Activated gamma-delta T cell (primary cell): Measurements from ENCODE around the gene LRMDA.
"Not testable (repeated sequence)": the region's sequence is repeated elsewhere in the genome, so short reads cannot be mapped to it uniquely, and the experiment has no call there.

Experiments
- DNase-seq: peaks from one replicate; lab custom pipeline; 2025; lab: John Stamatoyannopoulos, UW

The LRMDA gene

DNA sequence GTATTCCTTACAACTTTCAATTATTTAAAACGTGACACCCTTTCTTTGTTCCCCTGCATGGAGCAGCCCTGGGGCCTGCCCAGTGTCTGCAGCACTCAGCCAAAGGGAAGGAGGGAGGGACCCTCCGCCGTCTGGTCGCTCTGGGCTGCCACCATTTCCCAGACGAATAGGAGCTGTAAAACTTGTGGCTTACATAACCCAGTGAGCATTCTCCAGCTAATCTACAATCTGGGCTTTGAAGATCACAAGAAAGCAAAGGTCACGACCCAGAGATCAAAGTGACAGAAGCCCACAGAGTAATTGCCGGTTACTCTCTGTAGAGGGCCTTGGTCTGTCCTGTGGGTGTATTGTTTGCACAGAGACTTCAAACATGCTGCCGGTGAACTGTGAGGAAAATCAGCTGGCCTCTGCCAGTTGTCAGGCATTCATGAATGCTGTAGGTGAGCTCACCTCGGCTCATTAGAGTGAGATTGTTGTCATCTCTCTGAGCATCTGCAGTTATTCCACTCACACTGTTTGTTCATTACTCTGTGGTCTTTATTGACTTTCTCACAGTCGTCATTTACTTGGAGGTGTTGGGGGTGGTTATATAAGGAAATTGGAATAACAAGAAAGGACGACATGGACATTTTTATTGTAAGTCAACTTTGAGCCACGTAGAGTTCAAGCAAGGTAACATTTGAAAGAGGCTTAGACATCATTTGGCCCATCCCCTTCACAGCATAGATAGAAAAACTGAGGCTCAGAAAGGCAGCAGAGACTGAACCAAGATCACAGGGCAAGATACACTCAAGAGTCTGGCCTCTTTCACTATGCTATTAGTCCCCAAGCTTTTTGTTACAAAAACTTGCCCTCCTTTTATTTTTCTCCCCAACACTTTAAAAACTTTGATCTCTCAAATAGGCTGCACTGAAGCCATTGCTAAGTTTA, 619.8 kb downstream of the LRMDA start:
- DNase-seq: no peak

DNA sequence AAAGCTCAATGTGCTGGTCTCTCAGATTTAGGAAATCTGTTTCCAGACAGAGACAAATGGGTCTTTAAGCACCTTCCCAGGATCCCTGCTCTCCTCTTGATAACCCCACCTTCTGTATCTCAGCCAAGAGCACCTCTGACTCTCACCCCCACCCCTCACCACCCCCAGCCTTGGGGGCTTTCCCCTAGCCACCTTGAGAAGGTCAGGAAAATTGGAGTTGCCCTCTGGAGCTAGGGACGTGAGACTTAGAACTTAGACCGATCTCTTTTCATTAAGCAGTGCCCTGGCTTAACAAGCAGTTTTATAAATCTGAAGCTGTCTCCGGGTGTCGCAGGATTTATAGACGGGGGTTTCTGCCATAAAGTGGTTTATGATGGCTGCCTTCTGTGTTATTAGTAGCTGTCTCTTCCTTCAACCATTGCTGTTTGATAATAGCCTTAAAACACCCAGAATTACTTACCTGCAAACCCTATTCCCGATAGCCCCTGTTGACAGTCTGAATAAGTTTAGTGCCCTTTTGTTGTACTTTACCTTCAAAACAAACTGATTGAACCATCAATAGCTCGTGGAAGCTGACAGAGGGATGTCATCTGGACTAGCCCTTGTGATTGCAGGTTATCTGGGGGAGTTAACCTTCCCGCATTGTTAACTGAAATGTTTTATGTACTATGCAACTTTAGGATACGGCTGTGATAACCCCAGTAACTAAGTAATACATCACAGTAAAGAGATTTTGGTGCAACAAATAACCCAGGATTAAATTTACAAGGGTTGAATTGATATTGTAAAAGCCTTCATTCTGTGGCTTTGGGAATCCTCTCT, 621.5 kb downstream of the LRMDA start:
- DNase-seq: no peak

DNA sequence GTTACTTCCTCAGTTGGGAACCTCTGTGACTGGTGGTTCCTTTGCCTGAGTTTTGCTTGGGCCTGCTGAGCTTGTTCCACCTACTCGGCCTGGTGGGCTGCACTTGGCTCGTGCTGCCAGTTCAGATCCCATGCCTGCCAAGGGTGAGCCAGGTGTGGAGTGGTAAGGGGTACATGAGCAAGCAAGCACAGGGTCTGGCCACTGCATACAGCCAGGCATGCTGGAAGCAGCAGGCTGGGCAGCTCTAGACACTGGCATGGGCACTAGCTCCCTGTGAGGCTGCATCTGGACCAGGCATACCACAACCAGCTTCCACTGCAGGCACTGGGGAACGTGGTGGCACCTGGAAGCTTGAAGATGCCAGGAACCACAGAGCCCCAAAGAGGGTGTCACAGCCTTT, 624.0 kb downstream of the LRMDA start:
- DNase-seq: no peak

DNA sequence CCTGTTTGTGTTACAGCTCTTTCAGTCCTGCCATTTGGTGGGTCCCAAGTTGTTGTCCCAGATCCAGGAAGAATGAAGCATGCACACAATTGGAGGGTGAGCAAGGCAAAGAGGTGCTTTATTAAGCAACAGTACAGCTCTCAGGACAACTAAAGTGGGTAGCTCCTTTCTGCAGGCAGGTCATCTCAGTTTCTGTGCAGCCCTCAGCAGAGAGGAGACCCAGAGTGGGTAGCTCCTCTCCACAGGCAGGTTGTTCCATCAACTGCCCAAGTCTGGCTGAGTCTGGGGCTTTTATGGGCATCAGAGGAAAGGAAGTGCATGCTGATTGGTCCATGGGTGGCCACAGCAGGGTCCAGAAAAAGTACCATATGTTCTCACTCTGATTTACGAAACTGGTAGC, 624.5 kb downstream of the LRMDA start:
- no peak for DNase-seq

DNA sequence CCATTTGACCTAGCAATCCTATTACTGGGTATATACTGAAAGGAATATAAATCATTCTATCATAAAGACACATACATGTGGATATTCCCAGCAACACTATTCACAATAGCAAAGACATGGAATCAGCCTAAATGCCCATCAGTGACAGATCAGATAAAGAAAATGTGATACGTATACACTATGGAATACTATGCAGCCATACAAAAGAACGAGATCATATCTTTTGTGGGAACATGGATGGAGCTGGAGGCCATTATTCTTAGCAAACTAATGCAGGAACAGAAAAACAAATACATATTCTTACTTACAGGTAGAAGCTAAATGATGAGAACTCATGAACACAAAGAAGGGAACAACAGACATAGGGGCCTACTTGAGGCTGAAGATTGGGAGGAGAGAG, 629.6 kb downstream of the LRMDA start:
- not testable (repeated sequence) for DNase-seq

DNA sequence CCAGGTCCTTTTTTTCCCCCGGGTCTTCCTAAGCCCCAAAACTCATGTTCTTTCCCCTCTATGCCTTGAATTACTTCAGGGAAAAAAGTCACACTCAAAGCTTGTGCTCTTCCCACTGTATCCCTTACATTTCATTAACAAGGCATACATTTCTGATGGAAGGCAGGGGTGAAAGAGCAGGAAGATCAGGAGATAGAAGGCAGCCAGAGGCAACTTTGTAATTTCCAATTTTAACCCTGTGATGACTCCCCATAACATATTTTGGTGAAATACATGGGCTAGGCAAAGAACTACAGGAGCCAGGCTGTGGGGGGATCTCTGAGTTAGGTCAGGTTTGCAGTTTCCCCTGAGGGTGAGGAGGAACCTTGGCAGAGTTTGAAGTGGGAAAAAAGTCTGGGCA, 635.0 kb downstream of the LRMDA start:
- DNase-seq: no peak

DNA sequence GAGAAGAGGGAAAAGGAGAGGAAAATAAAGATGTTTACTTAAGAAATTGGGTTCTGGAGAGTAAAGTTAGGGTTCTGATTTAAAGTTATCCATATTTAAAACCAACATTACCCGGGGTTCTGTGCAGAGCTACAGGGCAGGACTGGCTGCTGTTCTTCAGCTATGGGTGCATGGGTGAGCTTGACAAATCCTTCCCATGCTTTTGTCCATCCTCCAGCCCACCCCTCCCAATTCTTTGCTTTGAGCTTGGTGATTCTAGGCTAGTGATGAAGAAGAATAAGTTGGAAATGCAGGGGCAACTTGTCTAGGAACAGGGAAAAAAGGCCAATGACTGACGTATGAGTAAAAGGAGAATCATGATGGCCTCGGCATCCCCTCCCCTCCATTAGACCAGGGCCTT, 636.0 kb downstream of the LRMDA start:
- DNase-seq: no peak

DNA sequence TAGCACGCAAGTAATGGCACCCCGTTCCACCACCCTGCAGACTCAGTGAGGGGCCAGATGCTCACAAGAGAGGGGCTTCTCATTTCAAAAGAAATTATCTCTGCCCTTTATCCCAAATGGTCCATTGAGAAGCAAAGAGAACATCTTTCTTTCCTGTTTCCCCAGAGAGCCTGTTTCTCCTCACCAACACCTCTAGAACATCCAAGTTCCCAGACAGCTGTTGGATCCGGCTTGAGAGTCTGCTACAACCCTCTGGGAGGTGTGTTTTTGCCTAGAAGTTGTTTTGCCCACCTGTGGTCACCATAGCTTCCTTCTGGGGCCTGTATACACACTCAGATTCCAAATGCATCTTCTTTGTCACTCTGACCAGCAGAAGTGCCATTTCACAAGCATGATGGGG, 637.4 kb downstream of the LRMDA start:
- no peak for DNase-seq

DNA sequence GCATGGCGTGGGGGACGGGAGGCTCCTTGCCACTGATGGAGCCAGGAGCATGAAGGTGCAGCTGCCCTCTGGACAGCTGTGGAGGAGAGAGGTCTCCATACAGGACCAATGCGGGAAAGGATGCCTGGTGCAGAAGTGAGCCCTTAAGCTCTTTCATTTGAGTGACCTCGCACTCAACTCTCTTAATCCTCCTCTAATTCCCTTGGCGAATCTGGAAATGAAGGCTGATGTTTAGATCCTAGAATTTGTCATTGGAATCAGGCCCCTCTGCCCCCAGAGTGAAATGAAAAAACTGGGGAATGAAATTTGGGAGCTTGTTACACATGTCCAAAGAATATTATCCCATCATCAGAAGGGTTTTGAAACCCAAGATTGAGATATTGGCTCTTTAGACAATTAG, 639.5 kb downstream of the LRMDA start:
- no peak for DNase-seq

DNA sequence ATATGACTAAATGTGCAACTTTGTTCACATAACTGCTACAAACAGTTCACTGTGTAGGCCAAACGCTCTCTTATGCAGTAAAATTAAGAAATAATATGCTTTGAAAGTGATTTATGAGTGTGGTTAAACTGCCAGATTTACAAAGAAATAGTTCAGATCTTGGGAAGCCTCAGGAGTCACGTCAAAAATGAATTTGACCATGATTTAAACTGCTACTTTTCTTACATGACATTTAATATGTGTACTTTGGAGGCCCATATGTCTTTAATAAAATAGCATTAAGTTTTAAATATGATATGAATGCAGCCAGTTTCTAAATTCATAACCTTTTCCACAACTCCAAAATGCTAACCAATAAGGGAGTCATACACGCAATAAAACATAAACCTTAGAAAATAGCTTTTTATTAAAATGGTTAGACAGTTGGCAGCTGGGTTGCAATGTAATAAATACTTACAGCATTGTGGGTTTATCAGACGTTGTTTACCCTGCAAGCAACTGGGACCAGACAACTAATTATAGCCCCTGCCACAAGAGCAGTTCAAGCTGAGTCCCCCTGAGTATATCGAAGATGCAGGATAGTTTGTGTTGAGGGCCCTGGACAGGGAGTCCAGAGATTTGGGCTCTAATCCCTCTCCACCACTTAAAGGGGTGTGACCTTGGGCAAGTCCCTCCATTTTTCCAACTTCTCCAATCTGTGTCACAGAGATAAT, 640.4 kb downstream of the LRMDA start:
- DNase-seq: no peak

DNA sequence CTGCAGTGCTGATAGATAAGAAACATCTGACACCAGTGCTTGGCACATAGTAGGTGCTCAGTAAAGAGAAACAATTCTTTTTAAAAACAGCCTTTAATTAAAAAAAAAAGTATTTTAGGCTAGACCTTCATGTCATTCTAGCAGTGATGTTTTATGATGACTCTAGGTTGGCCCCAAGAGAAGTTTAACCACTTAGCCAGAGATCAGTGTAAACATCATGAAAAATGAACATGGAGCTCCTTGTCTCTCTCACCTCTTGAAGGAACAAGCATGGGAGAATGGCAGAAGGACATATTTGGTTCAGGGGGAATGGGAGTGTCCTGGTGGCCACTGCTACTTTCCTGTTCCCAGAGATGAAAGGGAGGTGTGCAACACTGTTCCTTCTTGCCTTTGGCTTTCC, 641.0 kb downstream of the LRMDA start:
- DNase-seq: no peak

DNA sequence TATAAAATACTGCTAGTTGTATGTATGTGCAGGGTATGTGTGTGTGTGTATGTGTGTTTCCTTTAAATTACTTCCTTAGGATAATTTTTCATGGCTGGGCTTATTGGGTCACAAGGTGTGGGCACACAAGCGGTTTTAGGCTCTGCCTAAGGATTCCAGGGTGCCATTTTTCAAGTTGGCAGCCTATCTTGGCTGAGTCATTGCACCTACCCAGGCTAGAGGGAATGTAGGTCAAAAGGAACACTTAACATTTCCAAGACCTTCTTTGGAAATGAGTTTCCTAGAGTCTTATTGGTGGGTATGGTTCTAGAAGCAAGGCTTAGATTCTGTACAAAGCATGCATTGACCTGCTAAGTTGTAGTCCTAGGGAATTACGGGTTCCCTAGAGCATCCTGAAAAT, 642.1 kb downstream of the LRMDA start:
- DNase-seq: no peak

DNA sequence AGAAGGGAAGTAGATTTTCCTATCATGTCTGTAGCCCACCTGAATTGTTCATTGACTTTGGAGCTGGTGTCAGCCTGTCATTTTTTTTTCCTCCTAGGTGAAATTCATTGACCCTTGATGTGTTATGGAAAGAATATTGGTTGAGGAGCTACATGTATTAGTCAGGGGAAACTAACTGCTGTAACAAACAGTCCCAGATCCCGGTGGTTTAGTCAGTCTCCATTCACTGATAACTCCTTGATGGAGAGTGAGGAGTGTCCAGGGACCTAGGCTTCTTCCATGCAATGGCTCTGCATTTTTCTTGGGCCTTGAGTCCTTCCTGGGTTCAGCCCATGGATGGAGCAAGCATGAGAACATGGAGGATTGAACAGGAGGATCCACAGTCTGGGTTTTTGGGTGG, 643.2 kb downstream of the LRMDA start:
- DNase-seq: no peak

DNA sequence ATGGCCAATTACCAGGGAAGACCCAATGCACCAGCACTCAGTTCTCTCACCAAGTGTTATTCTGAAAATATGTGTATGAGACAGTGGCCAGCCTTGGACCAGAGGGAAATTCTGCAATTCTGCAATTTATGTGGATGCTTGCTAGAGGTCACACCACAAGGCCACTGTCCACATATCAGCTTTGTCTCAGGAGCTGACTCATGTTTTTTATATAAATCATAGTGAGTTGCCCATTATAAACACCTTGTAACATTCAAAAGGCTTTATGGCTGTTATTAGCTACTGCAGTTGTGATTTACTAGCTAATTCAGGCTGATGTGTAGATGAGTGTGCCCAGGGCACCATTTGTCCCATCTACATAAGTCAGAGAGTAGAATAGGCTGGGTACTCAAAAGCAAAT, 649.0 kb downstream of the LRMDA start:
- no peak for DNase-seq

DNA sequence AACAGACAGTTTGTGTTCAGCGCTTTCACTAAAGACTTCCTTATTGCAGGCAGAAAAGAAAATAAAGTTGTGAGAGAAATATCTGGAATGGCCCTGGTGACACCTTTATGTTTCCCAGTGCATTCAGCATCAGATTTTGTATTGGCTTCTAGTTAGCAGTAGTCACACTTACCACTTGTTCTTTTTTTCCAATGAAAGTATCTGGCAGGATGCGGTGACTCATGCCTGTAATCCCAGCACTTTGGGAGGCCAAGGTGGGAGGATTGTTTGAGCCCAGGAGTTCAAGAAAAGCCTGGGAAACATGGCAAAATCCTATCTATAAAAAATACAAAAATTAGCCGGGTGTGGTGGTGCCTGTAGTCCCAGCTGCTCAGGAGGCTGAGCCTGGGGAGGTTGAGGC, 649.6 kb downstream of the LRMDA start:
- DNase-seq: no peak

DNA sequence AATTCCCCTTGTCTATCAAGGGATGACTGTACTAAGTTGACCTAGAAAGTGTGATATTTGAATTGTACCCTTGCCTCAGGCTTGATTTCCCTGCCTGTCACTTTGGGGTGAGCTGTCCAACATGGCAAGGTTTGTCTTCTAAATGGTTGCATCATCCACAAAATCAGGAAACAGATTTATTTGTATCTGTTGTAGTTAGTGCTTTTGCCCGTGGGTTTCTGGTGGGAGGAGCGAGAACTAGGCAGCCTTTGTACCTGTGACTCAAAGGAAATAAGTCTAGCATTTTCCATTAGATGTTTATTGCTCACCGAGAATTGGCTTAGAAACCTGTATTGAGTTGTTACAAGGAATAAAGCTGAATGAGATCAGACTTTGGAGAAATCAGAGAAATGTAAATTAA, 650.8 kb downstream of the LRMDA start:
- DNase-seq: no peak

DNA sequence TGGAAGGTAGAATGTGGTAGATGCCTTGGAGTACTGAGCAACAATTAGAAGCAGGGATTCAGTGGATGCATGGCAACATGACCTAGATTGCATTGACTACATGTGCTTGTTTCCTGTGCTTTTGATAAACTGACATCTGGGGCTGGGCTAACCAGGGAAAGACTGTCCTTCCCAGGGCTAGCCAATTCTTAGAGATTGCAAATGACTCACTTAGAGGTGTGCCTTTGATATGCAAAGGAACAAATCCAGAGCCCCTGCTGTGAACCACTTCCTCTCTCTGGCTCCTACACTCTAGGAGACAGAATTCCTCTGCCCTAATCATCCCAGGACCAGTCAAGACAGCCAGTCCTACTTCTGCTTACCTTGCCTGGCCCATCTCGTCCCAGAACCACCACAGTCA, 651.5 kb downstream of the LRMDA start:
- no peak for DNase-seq

DNA sequence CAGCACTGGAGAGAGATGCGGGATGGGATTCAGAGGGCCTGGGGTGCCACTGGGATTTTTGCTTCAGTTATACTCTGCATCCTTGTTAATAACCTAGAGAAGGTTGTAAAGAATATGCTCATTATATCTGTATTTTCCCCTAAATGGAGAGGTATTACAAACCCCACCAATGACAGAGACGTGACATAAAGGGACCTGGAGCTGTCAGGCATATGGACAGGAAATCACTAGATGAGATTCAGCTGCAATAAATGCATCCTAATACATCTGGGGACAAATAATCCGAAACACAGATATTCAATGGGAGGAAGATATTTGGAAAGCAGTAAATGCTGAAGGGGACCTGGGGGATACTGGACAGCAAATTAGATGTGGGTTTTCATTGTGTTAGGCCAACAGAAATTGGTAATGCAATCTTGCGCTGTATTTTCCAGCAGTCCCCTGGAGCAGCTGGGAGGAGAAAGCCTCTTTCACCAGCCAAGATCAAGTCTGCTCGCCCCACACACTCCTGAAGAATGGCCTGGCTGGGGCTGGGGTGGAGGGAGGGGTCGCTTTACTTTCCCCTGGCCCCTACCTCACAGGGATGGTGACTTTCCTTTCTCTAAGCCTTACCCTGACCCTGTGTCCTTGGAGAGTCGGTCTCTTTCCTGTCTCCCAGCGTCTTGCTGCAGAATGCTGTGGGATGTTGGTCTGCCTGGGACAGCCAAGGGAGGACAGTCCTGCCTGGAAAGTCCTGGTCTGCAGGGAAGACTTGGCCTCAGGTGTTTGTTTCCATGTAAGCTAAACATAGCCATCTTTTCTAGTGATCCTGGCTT, 653.8 kb downstream of the LRMDA start:
- no peak for DNase-seq

DNA sequence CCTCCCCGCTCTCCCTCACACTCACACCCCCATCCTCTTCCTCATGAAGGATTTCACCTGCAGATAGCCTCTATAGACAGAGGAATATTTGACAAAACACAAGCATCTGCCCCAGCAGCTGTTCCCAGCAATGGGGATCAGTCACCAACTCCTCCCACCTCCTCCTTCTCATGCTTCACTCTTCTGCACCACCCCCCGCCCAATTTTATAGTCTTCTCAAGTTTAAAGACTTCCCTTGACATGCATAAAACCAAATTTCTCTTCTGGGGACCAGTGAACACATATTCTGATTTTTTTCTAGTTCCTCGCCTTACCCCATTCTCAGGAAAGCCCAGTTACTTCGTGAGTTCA, 654.4 kb downstream of the LRMDA start:
- no peak for DNase-seq

DNA sequence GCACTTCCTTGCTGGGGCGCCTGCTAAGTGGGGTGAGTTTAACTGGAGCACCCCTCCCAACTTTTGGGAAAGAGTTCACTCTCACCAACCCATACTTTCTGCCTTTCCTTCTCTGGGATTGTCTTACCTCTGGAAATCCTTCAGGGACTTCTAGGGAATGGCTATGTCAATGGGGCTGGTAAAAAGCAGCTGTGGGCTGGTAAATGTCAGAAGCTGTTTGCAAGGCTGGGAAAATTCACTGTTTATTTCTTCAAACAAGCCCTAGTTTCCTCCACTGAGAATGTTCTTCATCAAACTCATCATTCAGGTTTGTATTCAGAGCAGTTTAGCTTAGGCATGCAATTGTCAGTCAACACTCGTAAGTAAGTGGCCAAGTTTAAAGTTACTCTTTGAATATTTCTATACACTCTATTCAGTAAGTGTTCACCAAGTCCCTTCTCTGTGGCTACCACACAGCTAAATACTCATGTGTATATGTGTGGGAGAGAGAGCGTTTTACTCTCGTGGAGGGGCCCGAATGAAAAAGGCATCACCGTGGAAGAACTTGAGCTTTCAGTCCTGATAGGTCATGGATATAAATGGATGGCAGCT, 654.8 kb downstream of the LRMDA start:
- no peak for DNase-seq
